CD4-positive, alpha-beta T cell treated with Interleukin-10 for 1 hour (primary cell): Measurements from ENCODE around the gene SNX25.

ENCODE experiments used
- DNase-seq: peaks from one replicate; pipeline ENCODE4 v3.0.0-alpha.2; 2020

The SNX25 gene

DNA sequence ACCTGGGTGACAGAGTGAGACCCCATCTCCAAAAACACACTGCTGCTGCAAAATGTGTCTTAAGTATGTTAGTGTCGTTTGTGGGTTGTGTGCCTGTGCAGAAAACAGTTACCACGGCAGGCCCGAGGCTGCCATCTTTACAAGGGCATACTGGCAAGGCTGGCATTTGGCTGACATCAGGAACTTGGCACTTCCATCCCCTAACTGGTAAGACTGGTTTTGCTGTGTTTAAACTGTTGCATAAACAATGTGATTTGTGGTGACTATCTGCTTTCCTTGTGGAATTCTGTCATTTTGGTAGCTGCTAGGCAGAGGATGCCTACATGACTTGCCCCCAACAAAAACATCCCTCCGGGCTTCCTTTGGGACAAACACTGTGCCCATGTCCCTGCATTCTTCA, 174.1 kb downstream of the SNX25 start:
- no peak for DNase-seq

- no peak for DNase-seq
Measured at GRCh38 chr4:185384061-185384460, 174.7 kb downstream of the SNX25 start.

DNA sequence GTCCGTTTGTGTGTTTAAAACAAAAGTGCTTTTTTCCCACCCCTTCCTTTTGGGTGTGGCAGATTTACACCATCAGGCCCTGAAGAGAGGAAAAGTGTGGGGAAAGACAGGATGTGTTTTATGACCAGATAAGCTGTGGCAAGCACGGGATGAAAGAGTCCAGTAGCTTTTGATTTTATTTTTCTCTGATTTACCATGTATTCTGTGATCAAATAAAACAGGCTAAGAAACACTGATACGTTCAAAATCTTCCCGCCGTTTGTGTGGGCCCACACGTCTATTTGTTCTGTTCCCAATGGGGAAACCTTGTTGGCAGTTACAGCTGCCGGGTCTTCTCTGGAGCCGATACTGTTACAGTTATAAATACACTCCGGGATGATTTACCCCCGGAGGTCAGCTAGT, 175.5 kb downstream of the SNX25 start:
- DNase-seq = no peak

GRCh38 chr4:185387957-185388356, 178.6 kb downstream of the SNX25 start:
- DNase-seq = no peak

GRCh38 chr4:185390941-185391340, 181.5 kb downstream of the SNX25 start:
- no peak for DNase-seq

DNA sequence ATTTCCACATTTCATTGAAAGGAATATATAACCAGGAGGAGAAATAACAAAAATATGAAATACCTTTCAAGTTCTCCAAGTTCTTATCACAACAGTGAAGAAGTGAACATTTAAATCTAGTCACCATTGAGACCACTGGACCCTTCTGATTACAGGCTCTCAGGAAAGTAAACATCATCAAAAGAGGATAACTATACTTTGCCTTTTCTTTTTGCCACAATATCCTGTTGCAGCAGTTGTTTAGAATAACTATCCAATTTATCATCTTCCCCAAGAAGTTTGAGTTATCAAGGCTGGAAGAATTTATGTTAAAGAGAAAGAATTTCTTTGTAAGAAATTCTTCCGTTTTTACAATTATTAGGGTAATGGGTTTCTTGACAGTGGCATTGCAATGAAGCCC, 182.8 kb downstream of the SNX25 start:
- no peak for DNase-seq

DNA sequence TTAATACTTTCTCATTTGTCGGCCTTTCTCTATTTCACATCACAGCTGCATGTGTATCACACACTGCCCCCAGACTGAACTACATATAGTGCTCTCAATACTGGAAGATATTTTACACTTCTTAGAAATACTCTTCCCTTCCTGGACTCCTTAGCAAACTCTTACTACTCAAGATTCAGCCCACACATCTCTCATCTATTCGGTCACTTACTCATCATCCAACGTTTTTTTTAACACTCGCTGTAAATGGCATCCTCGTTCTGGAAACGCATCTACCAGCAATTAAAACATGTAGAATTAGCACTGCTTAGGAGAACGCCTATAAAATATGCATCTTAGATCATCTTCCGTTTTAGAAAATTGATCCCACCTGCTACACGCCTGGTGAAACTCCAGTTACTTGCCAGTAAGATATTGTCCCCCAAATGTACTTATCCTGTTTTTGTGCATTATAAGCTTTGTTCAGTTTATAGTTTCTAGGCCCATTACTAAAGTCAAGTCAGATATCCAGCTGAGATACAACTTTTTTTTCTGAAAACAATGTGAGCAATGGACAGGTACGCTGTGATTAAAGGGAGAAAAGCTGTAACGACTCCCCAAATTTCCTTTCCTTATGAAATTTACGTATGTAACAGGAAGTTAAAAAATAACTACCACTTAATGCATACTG, 185.3 kb downstream of the SNX25 start:
- DNase-seq = peak; percentile 11

DNA sequence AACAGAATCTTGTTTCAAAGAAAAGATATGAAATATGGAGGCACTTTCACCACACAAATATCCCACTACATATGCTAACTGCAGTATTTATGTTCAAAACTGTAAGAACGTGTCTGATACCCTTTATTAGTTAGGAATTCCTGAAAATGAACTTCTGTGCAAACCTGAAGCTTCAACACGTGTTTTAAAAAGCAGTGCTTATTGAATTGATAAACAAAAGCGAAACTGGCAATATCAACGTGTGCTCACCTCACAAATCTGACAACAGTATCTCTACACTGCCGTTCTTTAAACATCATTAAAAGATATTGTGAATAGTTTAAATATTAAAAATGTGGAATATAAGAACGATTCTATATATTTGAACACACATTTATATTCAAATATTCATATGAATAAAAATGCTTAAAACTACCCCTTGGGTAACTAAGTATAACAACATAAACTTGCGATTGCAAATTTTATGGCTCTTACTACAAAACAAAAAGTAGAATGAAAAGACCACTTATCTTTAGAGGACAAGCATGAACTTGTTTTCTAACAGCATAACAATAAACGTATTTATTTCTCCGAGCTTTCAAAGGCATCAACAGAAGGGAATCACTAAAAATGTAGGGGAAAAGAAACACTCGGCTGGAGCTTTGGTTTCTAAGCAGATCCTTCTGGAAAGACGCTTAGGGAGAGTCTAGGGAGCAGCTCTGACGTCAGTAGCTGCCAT, 186.0 kb downstream of the SNX25 start, which contains the start of gene LRP2BP:
Gene LRP2BP (minus strand): TSS at position 687 of the 718 bp plus-strand sequence. CDS start 17,738 bp downstream, outside the sequence.
- DNase-seq = peak; percentile 43

DNA sequence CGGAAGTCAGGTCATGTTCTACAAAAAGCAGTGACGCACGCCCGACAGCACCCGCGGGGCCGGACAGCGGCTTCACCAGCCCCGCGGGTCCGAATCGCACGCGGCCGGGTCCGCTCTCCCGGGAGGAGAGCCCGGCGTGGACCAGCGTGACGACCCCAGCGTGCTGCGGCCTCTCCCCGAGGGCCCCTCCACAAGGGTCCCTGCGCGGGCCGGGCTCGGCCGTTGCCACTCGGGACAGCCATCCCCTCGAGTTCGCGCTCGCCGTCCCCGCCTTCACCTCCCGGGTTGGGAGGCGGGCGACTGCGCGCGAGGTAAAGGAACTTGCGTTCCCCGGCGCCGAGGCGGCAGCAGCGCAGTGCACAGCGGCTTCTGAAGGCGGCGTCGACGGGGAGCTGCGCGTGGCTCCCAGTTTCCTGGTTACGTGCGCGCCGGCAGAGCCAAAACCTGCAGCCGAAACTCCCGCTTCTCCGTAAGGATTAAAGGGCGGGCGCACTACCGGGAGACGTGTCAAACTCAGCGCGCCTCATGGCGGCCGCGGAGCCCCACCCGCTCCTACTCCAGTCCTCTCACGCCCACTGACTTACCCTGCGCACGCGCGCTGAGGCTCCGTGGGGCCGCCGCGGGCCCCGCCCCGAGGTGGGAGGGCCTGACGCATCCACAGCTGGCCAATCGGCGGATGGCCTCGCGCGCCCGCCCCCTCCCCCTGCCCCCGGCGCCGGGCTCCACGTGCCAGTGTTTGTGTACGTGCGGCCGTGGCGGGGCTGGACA, 186.7 kb downstream of the SNX25 start:
- DNase-seq = peak; percentile 98

- no peak for DNase-seq
Measured at GRCh38 chr4:185396724-185397385, 187.5 kb downstream of the SNX25 start, which contains the start of gene ANKRD37. ANKRD37 (plus strand) TSS chr4:185396841; CDS start chr4:185396924, 83 bp downstream.

DNA sequence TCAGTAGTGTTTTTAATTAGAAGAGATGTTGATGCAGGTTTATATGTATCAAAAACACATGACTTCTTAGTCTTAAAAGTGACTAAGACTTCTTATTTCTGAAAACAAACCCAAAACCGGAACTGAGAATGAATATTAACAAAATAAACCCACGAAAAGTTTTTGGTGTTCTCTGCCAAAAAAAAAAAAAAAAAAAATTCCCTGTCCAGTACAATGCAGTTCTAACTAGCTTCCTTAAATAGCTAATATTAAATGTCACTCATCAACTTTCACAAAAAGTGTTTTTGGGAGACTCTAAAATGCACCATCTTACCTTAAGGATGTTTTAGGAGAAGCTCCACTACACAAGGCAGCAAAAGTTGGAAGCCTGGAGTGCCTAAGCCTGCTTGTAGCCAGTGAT, 189.2 kb downstream of the SNX25 start:
- DNase-seq = no peak

GRCh38 chr4:185399466-185399865, 190.1 kb downstream of the SNX25 start:
- no peak for DNase-seq

DNA sequence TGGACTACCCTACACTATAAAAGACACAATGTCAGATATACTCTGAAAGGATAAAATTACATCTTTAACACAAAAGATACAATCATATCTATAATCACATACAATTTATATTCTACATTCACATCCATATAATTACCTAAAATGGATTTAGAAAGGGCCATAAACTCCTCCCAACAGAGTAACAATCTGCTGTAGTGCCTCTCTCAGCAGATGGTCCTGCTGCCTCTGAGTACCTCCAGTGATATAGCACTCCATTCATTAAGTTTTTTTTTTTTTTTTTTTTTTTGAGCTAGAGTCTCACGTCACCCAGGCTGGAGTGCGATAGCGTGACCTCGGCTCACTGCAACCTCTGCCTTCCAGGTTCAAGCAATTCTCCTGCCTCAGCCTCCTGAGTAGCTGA, 194.6 kb downstream of the SNX25 start:
- DNase-seq = no peak

DNA sequence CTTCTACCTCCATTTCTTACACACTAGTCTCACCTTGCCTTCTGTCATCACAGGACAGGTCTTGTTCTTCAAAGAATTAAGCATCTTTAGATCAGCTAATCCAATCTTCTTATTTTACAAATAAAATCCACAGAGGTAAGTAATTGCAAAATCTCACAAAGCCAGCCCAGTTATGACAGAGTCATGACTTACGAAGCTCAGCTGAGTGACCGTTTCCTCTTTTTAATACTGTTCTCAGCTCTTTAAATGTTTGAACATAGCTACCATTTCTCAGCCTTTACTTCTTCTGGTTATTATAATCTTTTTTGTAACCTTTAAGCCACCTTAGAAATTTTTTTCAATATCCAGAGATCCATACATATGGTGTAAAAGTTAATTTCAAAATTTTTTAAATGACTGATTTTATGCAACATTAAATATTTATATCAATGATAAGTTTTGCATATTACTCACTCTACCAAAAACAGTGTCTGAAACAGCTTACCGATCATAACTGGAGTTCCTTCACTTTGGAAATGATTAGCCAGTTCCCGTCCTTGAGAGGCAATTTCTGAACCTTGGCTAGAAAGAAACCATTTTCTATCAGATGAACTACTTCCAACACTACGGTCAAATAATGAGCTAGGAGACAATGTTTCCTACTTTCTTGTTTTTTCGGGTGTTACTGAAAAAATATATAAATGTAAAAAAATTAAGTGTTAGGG, 196.1 kb downstream of the SNX25 start:
- DNase-seq = no peak

DNA sequence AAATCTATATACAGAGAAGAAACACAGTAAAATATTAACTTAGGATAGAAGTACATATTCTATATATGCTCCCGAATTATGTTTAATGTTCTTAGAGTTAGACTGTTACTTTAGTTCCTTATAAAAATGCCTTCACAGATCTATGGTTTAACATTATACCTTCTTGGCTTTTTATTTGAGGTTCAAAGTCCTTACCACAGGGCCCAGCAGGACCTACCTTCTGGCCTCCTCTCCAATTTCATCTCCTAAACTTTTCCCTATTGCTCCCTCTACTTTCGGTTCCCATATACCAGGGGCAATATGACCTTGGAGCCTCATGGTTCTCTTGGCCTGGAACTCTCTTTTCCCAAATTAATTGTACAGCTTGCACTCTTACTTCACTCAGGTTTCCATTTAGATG, 199.0 kb downstream of the SNX25 start:
- no peak for DNase-seq

GRCh38 chr4:185411849-185412248, 202.5 kb downstream of the SNX25 start:
- no peak for DNase-seq

DNA sequence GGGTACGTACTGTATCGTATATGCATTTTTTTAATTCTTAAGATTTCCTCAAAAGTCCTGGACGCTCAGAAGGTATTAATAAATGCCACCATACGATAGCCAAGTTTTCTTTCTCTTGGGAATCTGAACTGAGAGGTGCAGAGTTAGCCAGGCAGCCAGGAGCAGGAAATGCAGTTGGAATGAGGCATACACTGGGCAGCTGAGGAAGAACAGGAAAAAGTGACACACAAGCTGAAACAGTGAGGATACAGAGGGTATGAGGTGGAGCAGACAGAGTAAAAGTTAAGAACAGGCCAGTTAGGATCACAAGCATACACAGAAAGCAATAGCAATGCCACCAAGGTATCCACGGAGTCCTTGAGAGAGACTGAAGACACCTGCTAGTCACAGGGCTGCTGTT, 203.0 kb downstream of the SNX25 start:
- no peak for DNase-seq
